ENCODE measurements around the gene NCOR2. TPM values are rescaled to one million over a fixed set of nuclear protein-coding genes. Genes with fewer than 3 reads are reported as not detected.
A peak's percentile ranks its signal among the peaks of the same experiment; 100 is the strongest.

The NCOR2 gene
- total RNA-seq, 2 experiments from 2014 or later = 92.9 to 99.9 TPM

GRCh38 chr12:124560146-124560890 lies 7.1 kb downstream of the NCOR2 start:
- no peak for DNase-seq
- ChIA-PET POLR2A (interaction anchor here (0.8 kb wide), 1 partner anchor 14 kb away, joined by 3 read pairs; no protein-coding TSS in a partner anchor), CTCF (no interaction called here)
- no peak for ATAC-seq
- peaks cover 2% of the 10 kb centered on the region for H3K36me3 Mint-ChIP-seq (ENCODE audit: low read depth)
- peaks cover 14% of the 10 kb centered on the region for H3K4me1 Mint-ChIP-seq (ENCODE audit: low read depth)
- no peaks in the 10 kb centered on the region for H3K9me3 Mint-ChIP-seq (ENCODE audit: insufficient read depth)
- H3K4me3 Mint-ChIP-seq = no peak overlapping the region
- H3K27me3 Mint-ChIP-seq (ENCODE audit: low read depth) = no peaks in the 10 kb centered on the region
- no peak overlapping the region for H3K27ac Mint-ChIP-seq

- H3K4me1 Mint-ChIP-seq (ENCODE audit: low read depth) = peaks cover 21% of the 10 kb centered on the region
- CTCF ChIA-PET = no interaction called here
Measured at GRCh38 chr12:124559182-124560017, 8.0 kb downstream of the NCOR2 start.

DNA sequence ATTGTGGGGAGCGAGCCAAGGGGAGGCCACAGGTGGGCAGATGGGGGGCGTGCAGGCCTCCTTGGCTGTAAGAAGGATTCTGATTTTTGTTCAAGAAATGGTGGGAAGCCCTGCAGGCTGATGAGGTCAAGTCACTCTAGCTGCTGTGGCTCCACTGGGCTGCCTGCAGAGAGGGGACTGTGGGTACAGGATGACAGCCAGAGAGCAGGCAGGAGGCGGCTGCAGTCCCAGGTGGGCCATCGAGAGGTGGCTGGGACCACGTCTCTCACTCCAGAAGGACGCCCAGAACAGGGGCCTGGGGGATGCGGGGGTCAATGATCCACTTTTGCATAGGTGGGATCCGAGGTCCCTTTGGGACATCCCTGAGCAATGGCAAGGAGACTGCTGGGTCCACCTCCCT lies 9.1 kb downstream of the NCOR2 start:
- DNase-seq (no peak), ATAC-seq (no peak)
- Mint-ChIP-seq H3K4me1 (ENCODE audit: low read depth) (peaks cover 26% of the 10 kb centered on the region), H3K27me3 (ENCODE audit: low read depth) (no peaks in the 10 kb centered on the region), H3K9me3 (ENCODE audit: insufficient read depth) (no peaks in the 10 kb centered on the region), H3K27ac (no peak overlapping the region), H3K36me3 (ENCODE audit: low read depth) (peaks cover 2% of the 10 kb centered on the region), H3K4me3 (no peak overlapping the region)
- ChIA-PET POLR2A (no interaction called here), CTCF (no interaction called here)

More at GRCh38 chr12:124559182-124560017, 8.0 kb downstream of the NCOR2 start:
- ATAC-seq (no peak), DNase-seq (no peak)
- Mint-ChIP-seq H3K27me3 (ENCODE audit: low read depth) (no peaks in the 10 kb centered on the region), H3K4me3 (no peak overlapping the region), H3K27ac (no peak overlapping the region), H3K36me3 (ENCODE audit: low read depth) (peaks cover 2% of the 10 kb centered on the region), H3K9me3 (ENCODE audit: insufficient read depth) (no peaks in the 10 kb centered on the region)
- POLR2A ChIA-PET = no interaction called here

DNA sequence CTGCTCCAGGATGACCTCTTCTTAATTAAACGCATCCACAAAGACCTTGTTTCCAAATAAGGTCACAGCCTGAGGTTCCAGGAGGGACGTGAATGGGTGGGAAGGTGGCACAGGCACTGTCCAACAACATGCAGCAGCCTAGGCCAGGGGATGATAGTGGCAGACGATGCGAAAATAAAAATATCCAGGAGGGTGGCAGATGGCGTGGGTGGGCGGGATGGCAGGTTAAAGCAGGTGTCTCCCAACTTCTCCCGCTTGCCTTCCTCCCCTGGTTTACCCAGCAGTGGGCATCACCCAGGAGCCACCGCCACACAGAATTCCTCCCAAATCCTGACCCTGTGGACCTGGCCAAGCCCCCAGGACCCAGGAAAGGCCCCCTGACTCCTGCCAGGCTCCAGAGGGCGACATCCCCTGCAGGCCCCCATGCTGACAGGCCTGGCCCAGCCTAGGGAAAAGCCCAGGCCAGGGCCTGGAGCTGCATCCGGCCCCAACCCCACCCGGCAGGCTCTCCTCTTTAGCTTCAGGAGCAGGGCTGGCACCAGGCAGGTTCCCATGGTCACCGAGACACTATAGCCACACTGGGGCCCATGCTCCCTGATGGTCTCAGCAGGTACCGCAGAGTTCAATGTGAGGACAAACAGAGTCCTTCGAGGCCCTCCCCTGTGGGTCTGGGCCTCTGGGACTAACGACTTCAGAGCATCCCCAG lies 9.7 kb downstream of the NCOR2 start:
- ChIA-PET POLR2A (no interaction called here), CTCF (no interaction called here)
- Mint-ChIP-seq H3K27ac (no peak overlapping the region), H3K36me3 (ENCODE audit: low read depth) (peaks cover 2% of the 10 kb centered on the region), H3K27me3 (ENCODE audit: low read depth) (no peaks in the 10 kb centered on the region), H3K4me3 (no peak overlapping the region), H3K9me3 (ENCODE audit: insufficient read depth) (no peaks in the 10 kb centered on the region), H3K4me1 (ENCODE audit: low read depth) (peaks cover 29% of the 10 kb centered on the region)
- DNase-seq (no peak), ATAC-seq (no peak)

- ATAC-seq = no peak
- DNase-seq = no peak
- Mint-ChIP-seq H3K4me1 (ENCODE audit: low read depth) (peaks cover 30% of the 10 kb centered on the region), H3K36me3 (ENCODE audit: low read depth) (peaks cover 2% of the 10 kb centered on the region), H3K9me3 (ENCODE audit: insufficient read depth) (no peaks in the 10 kb centered on the region), H3K4me3 (no peak overlapping the region), H3K27ac (no peak overlapping the region), H3K27me3 (ENCODE audit: low read depth) (no peaks in the 10 kb centered on the region)
- ChIA-PET POLR2A (no interaction called here), CTCF (no interaction called here)
Measured at GRCh38 chr12:124556896-124557501, 10.4 kb downstream of the NCOR2 start.

DNA sequence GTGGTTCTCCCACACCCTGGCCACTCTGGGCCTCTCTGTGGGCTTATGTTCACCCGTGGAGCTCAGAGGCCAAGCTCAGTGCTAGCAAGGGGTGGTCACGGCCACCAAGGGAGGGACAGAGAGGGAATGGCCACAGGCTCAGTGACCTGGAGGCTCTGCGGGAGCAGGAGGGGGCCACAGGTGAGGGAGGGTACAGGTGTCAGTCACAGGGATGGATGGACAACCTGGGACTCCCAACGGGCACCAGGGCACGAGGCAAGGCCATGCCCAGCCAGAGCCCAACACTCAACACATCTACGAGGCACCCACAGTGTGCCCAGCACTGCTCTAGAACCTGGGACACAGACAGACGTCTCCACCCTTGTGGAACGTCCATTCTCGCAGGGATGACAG lies 11.3 kb downstream of the NCOR2 start:
- ATAC-seq (no peak), DNase-seq (no peak)
- CTCF ChIA-PET = no interaction called here
- Mint-ChIP-seq H3K9me3 (ENCODE audit: insufficient read depth) (no peaks in the 10 kb centered on the region), H3K27ac (no peak overlapping the region), H3K36me3 (ENCODE audit: low read depth) (peaks cover 2% of the 10 kb centered on the region), H3K27me3 (ENCODE audit: low read depth) (no peaks in the 10 kb centered on the region), H3K4me1 (ENCODE audit: low read depth) (peaks cover 35% of the 10 kb centered on the region), H3K4me3 (no peak overlapping the region)
- POLR2A ChIA-PET = no interaction called here

- H3K27ac Mint-ChIP-seq = no peak overlapping the region
- ChIA-PET POLR2A (interaction anchor here (0.6 kb wide), 1 partner anchor 102 kb away, joined by 3 read pairs; no protein-coding TSS in a partner anchor), CTCF (interaction anchor here (1.0 kb wide), 1 partner anchor 216 kb away, joined by 3 read pairs; no protein-coding TSS in a partner anchor)
- DNase-seq (no peak), ATAC-seq (peak; percentile 16)
- peaks cover 2% of the 10 kb centered on the region for H3K36me3 Mint-ChIP-seq (ENCODE audit: low read depth)
- H3K4me3 Mint-ChIP-seq = no peak overlapping the region
- H3K27me3 Mint-ChIP-seq (ENCODE audit: low read depth) = no peaks in the 10 kb centered on the region
- H3K9me3 Mint-ChIP-seq (ENCODE audit: insufficient read depth) = no peaks in the 10 kb centered on the region
- H3K4me1 Mint-ChIP-seq (ENCODE audit: low read depth) = peaks cover 41% of the 10 kb centered on the region
Measured at GRCh38 chr12:124555168-124556073, 12.0 kb downstream of the NCOR2 start.

DNA sequence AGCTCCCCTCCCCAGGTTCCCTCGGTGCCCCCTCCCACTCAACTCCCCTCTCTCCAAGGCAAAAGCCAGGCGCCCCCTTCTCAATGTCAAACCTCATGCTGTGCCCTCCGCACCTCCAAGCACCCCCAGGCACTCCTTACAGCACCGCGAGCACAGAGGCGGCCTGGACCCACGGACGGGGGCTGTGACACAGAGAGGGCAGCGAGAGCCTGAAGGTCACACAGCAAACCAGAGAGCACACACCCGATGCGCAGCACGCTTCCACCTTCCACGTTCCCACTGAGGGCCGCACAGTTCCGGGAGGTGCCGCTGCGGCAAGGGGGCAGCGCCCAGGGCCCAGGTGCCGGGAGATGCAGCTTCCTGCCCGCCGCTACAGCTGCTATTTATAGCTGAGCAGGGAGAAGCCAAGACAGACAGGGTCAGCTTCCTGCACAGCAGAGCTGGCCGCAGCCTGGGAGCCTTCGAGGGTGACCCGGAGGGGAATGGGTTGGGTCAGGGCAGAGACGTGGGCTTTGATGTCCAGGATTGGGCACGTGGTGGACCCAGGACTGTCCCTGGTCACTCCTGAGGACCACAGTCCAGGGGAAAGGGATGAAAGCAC lies 12.9 kb downstream of the NCOR2 start:
- Mint-ChIP-seq H3K36me3 (ENCODE audit: low read depth) (peaks cover 1% of the 10 kb centered on the region), H3K4me1 (ENCODE audit: low read depth) (peaks cover 45% of the 10 kb centered on the region), H3K27ac (no peak overlapping the region), H3K27me3 (ENCODE audit: low read depth) (no peaks in the 10 kb centered on the region), H3K9me3 (ENCODE audit: insufficient read depth) (no peaks in the 10 kb centered on the region), H3K4me3 (no peak overlapping the region)
- ATAC-seq (peak; percentile 60), DNase-seq (peak; percentile 33)
- POLR2A ChIA-PET = interaction anchor here (0.6 kb wide), 1 partner anchor 101 kb away, joined by 3 read pairs; no protein-coding TSS in a partner anchor
- CTCF ChIA-PET = interaction anchor here (1.0 kb wide), 1 partner anchor 217 kb away, joined by 3 read pairs; no protein-coding TSS in a partner anchor

DNA sequence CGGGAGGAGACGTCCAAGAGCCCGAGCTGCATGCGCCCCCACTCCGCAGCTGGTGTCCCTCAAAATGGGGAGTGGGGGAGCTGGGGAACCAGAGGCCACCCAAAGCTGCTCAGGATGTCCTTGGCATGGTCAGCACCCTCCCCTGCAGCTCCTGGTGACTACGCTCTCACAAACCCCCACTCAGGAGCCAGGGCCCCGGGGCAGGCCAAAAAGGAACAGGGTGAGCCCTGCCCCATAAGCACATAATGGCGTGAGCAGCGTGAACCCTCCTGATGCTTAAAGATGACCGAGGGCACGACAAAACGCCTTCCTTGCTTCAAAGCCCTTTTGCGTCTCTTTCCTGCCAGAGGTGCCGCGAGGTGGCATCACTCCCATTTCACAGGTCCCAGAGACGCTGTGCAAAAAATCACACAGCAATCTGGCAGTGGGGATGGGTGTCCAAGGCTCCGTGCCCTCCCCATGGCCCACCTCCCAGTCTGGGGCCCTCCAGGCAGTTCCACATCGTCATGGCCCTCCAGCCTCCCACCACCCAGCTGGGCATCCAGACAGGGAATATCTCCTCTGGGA lies 13.5 kb downstream of the NCOR2 start:
- DNase-seq (no peak), ATAC-seq (no peak)
- Mint-ChIP-seq H3K27ac (no peak overlapping the region), H3K4me1 (ENCODE audit: low read depth) (peaks cover 45% of the 10 kb centered on the region), H3K27me3 (ENCODE audit: low read depth) (no peaks in the 10 kb centered on the region), H3K9me3 (ENCODE audit: insufficient read depth) (no peaks in the 10 kb centered on the region), H3K4me3 (no peak overlapping the region), H3K36me3 (ENCODE audit: low read depth) (no peaks in the 10 kb centered on the region)
- ChIA-PET CTCF (no interaction called here), POLR2A (no interaction called here)

DNA sequence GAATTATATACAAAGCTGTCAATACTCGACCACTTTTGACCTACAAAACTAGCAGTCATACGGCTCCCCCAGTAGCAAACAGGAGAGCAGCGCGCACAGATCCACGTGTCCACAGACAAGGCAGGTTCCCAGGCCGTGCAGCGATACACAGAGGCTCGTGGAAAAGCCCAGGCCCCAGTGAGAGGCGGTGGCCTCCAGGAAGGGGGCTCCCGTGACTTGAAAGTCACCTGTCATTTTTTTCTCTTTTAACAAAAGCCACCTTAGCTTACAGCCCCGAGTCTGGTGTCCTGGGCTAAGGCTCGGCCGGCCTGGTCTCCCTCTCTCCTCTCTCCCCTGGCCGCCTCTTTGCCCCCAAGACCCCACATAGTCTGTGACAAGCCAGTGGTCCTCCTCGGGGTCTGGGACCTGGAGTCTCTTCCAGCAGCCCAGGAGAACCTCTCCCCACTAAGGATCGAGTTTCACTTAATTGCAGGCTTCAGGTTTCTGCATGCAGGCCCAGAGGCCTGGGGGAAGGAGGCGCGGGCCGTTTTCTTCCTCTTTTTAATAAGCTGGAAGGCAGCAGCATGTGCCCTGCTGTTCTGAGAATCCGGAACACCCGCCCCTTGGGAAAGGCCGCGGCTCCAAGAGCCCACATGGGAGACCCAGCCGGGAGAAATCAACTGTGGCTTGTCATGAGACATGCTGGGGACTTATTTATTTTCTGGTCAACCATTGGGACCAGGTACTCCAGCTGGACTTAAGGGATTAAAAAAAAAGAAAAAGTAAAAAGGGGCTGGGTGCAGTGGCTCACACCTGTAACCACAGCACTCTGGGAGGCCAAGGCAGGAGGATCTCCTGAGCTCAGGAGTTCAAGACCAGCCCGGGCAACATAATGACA lies 15.9 kb downstream of the NCOR2 start:
- Mint-ChIP-seq H3K27ac (no peak overlapping the region), H3K4me1 (ENCODE audit: low read depth) (peaks cover 48% of the 10 kb centered on the region), H3K27me3 (ENCODE audit: low read depth) (no peaks in the 10 kb centered on the region), H3K9me3 (ENCODE audit: insufficient read depth) (no peaks in the 10 kb centered on the region), H3K4me3 (no peak overlapping the region), H3K36me3 (ENCODE audit: low read depth) (no peaks in the 10 kb centered on the region)
- ChIA-PET POLR2A (no interaction called here), CTCF (interaction anchor here (0.6 to 1.5 kb wide), 3 partner anchors 35 to 214 kb away, joined by 3 read pairs; no protein-coding TSS in a partner anchor)
- no peak for ATAC-seq
- DNase-seq = no peak
